Panc1 (cell line): ENCODE data around the gene SNED1. TPM values are rescaled to one million over a fixed set of nuclear protein-coding genes. Genes with fewer than 3 reads are reported as not detected.

Source experiments
- ATAC-seq: fragments of 200-7000 bp; cut with Tn5 transposase; 2 replicates; pipeline ENCODE4 v1.9.1; 2020; ENCODE audit warnings: mild to moderate bottlenecking, moderate library complexity
- BruUV-seq: library from RNA; stranded (reverse); fragments of 400-500 nt; replicated peaks from 2 replicates; lab custom pipeline; 2021; lab: Mats Ljungman, UMichigan
- CTCF ChIA-PET: fragments of 300-600 bp; sonication (Branson Sonifier 250); formaldehyde crosslinking; loops from one replicate; lab custom pipeline; 2022; ENCODE audit warnings: antibody characterized with exemption; lab: Charles Lee
- POLR2A ChIA-PET: fragments of 300-600 bp; sonication (Branson Sonifier 250); formaldehyde crosslinking; loops from one replicate; lab custom pipeline; 2022; ENCODE audit warnings: antibody characterized with exemption; lab: Charles Lee
- DNase-seq: peaks from one replicate; pipeline ENCODE4 v3.0.0-alpha.2; 2010; ENCODE audit warnings: low read depth, low spot score
- H3K27ac ChIP-seq: 2 replicates; pipeline ENCODE4 v1.5.1; 2011; ENCODE audit warnings: mild to moderate bottlenecking, low read length, inconsistent platforms
- H3K27me3 ChIP-seq: fragments of 200-500 bp; sonication (Bioruptor generic); 2 replicates; pipeline ENCODE4 v1.6.0; 2014; ENCODE audit warnings: low read length, inconsistent platforms; ENCODE audit not compliant: control insufficient read depth, insufficient read depth
- H3K36me3 ChIP-seq: fragments of 200-500 bp; sonication (Bioruptor generic); 2 replicates; pipeline ENCODE4 v1.5.1; 2014; ENCODE audit warnings: inconsistent platforms, mild to moderate bottlenecking, low read length, moderate library complexity; ENCODE audit not compliant: control insufficient read depth, insufficient read depth
- H3K4me1 ChIP-seq: 2 replicates; pipeline ENCODE4 v1.5.1; 2011; ENCODE audit warnings: inconsistent platforms, mild to moderate bottlenecking, low read length, moderate library complexity; ENCODE audit not compliant: control insufficient read depth, insufficient read depth
- H3K4me3 ChIP-seq, 2 experiments: 2 replicates each; pipeline ENCODE4 v1.5.1; 2011 to 2012; ENCODE audit warnings: low read depth in 2 of 2, low read length in 2 of 2, mild to moderate bottlenecking in 2 of 2, inconsistent platforms in 1 of 2, moderate library complexity in 1 of 2
- H3K9me3 ChIP-seq: fragments of 200-500 bp; sonication (Bioruptor generic); 2 replicates; pipeline ENCODE4 v1.5.1; 2014; ENCODE audit warnings: low read depth, mild to moderate bottlenecking, inconsistent platforms, low read length, moderate library complexity; ENCODE audit not compliant: control insufficient read depth, insufficient read depth
- POLR2AphosphoS5 ChIP-seq: IDR thresholded peaks from 2 replicates; pipeline ENCODE4 v1.6.1; 2012; ENCODE audit warnings: mild to moderate bottlenecking, low read depth, low read length, moderate library complexity
- SIN3A ChIP-seq: IDR thresholded peaks from 2 replicates; pipeline ENCODE4 v1.6.1; 2012; ENCODE audit warnings: low read depth, mild to moderate bottlenecking, low read length, moderate library complexity, borderline replicate concordance; ENCODE audit not compliant: insufficient read depth
- TCF7L2 ChIP-seq: IDR thresholded peaks from 2 replicates; pipeline ENCODE4 v1.6.1; 2011; ENCODE audit warnings: mild to moderate bottlenecking, low read depth, low read length, inconsistent platforms
- in situ Hi-C: cut with HindIII; loops from 2 replicates; pipeline ENCODE4 v1.10.0; 2016; ENCODE audit warnings: low sequenced_read_pairs, low pct_unique_long_range_greater_than_20kb
- intact Hi-C: fragments of 100-400 bp; cut with micrococcal nuclease; formaldehyde crosslinking; loops from one replicate; pipeline ENCODE4 v1.10.0; 2022; ENCODE audit not compliant: unreplicated experiment
- total RNA-seq: library from RNA; stranded (reverse); gene quantifications from one replicate; pipeline ENCODE4 v1.2.1, GENCODE V29; 2021; ENCODE audit not compliant: unreplicated experiment
- TF ChIP-seq, protein P1 (sequence below): fragments of 450-650 bp; IDR thresholded peaks from 2 replicates; pipeline ENCODE4 v1.5.1; 2017; ENCODE audit warnings: mild to moderate bottlenecking
- TF ChIP-seq, protein P2 (sequence below), 2 experiments: IDR thresholded peaks; 2 replicates each; pipeline ENCODE4 v1.6.1; 2011 to 2012; ENCODE audit warnings: low read depth in 2 of 2, control low read depth in 1 of 2, low read length in 1 of 2, mild to moderate bottlenecking in 1 of 2, moderate library complexity in 1 of 2; ENCODE audit not compliant: insufficient read depth in 1 of 2

Gene SNED1
- total RNA-seq, 1 experiment from 2014 or later = 11.0 TPM

DNA sequence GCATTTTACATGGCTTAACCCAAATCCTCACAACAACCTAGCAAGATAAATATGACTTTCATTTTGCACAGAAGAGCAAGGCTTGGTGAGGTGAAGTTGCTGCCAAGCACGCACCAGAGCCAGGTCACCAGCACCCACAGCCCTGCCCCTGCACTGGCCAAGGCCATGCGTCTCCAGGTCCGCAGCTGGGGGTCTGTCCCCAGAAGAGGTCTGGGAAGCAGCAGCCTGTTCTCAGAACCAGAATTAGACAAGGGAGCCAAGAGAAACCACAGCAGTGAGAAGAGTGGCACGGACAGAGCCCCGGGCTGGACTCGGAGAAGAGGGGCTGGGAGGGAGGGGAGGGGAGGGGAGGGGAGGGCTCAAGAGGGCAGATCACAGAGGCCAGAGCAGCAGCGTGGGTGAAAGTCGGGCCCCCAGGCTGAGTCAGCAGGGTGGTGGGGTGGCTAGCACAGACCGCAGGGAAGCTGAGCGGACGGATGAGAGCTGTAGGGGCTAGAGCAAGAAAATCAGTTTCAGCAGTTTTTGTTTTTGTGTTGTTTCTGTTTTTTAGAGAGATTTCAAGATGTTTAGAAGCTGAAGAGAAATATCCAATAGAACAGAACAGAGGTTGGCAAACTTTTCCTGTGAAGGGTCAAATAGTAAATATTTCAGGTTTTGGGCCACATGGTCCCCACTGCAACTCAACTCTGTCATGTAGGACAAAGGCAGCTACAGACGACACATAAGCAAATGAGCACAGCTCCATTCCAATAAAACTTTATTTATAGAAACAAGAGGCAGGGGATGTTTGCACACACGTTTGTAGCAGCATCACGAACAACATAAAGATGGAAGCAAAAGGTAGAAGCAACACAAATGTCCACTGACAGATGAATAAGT, 111.0 kb downstream of the SNED1 start:
- no peaks in the 10 kb centered on the region for H3K4me1 ChIP-seq
- H3K27me3 ChIP-seq = no peaks in the 10 kb centered on the region
- DNase-seq (no peak), ATAC-seq (no peak)
- H3K4me3 ChIP-seq = no peak overlapping the region
- intact Hi-C loops = no loop called here
- BruUV-seq = no TSS peak
- H3K9me3 ChIP-seq = no peaks in the 10 kb centered on the region
- TF ChIP-seq SIN3A = no peak
- TF ChIP-seq, protein P1, sequence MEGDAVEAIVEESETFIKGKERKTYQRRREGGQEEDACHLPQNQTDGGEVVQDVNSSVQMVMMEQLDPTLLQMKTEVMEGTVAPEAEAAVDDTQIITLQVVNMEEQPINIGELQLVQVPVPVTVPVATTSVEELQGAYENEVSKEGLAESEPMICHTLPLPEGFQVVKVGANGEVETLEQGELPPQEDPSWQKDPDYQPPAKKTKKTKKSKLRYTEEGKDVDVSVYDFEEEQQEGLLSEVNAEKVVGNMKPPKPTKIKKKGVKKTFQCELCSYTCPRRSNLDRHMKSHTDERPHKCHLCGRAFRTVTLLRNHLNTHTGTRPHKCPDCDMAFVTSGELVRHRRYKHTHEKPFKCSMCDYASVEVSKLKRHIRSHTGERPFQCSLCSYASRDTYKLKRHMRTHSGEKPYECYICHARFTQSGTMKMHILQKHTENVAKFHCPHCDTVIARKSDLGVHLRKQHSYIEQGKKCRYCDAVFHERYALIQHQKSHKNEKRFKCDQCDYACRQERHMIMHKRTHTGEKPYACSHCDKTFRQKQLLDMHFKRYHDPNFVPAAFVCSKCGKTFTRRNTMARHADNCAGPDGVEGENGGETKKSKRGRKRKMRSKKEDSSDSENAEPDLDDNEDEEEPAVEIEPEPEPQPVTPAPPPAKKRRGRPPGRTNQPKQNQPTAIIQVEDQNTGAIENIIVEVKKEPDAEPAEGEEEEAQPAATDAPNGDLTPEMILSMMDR = no peak
- H3K36me3 ChIP-seq = no peaks in the 10 kb centered on the region
- no peak overlapping the region for H3K27ac ChIP-seq
- ChIA-PET CTCF (no interaction called here), POLR2A (interaction anchor here (0.6 kb wide), 1 partner anchor 522 kb away, joined by 9 read pairs; no protein-coding TSS in a partner anchor)
- in situ Hi-C loops = no loop called here

DNA sequence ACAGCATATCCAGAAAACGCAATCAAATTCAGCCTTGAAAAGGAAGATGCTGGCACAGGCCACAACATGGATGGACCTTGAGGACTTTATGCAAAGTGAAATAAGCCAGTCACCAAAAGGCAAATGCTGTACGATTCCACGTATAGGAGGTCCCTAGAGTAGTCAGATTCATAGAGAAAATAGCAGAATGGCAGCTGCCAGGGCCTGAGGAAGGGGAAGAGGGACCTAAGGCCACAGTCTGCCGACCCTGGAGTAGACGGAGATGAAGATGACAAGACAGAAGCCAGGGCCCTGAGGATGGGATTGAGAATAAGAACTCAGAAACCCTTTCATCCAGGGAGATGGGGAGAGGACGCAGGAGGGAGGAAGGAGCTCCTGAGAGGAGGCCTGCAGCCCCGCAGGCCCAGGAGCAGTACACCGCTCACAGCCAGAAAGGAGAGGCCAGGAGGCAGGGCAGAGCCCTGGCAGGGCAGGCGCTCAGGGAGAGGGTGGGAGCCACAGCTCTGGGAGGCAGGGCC, 111.7 kb downstream of the SNED1 start:
- ChIA-PET CTCF (no interaction called here), POLR2A (no interaction called here)
- no TSS peak for BruUV-seq
- DNase-seq (no peak), ATAC-seq (no peak)
- H3K36me3 ChIP-seq = no peaks in the 10 kb centered on the region
- intact Hi-C loops (no loop called here), in situ Hi-C loops (no loop called here)
- no peaks in the 10 kb centered on the region for H3K27me3 ChIP-seq
- no peak overlapping the region for H3K4me3 ChIP-seq
- H3K27ac ChIP-seq = no peak overlapping the region
- H3K4me1 ChIP-seq = no peaks in the 10 kb centered on the region
- H3K9me3 ChIP-seq = no peaks in the 10 kb centered on the region
- TF ChIP-seq TCF7L2 = no peak
- no peak for TF ChIP-seq POLR2AphosphoS5
- TF ChIP-seq, protein P2, sequence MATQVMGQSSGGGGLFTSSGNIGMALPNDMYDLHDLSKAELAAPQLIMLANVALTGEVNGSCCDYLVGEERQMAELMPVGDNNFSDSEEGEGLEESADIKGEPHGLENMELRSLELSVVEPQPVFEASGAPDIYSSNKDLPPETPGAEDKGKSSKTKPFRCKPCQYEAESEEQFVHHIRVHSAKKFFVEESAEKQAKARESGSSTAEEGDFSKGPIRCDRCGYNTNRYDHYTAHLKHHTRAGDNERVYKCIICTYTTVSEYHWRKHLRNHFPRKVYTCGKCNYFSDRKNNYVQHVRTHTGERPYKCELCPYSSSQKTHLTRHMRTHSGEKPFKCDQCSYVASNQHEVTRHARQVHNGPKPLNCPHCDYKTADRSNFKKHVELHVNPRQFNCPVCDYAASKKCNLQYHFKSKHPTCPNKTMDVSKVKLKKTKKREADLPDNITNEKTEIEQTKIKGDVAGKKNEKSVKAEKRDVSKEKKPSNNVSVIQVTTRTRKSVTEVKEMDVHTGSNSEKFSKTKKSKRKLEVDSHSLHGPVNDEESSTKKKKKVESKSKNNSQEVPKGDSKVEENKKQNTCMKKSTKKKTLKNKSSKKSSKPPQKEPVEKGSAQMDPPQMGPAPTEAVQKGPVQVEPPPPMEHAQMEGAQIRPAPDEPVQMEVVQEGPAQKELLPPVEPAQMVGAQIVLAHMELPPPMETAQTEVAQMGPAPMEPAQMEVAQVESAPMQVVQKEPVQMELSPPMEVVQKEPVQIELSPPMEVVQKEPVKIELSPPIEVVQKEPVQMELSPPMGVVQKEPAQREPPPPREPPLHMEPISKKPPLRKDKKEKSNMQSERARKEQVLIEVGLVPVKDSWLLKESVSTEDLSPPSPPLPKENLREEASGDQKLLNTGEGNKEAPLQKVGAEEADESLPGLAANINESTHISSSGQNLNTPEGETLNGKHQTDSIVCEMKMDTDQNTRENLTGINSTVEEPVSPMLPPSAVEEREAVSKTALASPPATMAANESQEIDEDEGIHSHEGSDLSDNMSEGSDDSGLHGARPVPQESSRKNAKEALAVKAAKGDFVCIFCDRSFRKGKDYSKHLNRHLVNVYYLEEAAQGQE (IDR thresholded peaks at IDR 0.05; ENCODE audit: insufficient read depth in 1 of 2, low read depth in 2 of 2, low read length in 1 of 2) = no peak
- TF ChIP-seq SIN3A = no peak
- TF ChIP-seq, protein P1 = no peak
